ENCODE data around the gene PKHD1.

DNA sequence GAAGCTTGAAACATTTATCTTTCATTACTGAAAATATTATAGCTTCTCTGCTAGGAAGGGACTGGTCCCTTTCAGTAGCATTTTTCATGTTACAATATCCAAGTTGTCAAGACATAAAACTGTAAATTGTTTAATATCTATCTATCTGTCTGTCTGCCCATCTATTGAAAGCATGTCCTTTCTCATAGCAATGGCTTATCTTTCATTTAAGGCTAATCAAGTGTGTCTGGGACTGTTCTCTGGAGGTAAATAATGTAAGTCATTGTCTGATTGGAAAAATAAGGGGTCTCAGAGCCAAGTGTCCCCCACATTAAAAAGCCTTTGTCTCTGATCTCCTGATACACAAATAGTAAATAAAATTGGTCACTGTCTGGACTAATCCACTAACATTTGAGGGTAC, 135.5 kb downstream of the PKHD1 start:
- TF ChIP-seq, protein P1, sequence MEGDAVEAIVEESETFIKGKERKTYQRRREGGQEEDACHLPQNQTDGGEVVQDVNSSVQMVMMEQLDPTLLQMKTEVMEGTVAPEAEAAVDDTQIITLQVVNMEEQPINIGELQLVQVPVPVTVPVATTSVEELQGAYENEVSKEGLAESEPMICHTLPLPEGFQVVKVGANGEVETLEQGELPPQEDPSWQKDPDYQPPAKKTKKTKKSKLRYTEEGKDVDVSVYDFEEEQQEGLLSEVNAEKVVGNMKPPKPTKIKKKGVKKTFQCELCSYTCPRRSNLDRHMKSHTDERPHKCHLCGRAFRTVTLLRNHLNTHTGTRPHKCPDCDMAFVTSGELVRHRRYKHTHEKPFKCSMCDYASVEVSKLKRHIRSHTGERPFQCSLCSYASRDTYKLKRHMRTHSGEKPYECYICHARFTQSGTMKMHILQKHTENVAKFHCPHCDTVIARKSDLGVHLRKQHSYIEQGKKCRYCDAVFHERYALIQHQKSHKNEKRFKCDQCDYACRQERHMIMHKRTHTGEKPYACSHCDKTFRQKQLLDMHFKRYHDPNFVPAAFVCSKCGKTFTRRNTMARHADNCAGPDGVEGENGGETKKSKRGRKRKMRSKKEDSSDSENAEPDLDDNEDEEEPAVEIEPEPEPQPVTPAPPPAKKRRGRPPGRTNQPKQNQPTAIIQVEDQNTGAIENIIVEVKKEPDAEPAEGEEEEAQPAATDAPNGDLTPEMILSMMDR (IDR thresholded peaks at IDR 0.05) = no peak
- no peak for TF ChIP-seq EP300 (IDR thresholded peaks at IDR 0.05)
